Skin of body (tissue), 2 donors: ENCODE results near the gene ZCCHC2. TPM values are rescaled to one million over a fixed set of nuclear protein-coding genes. Genes with fewer than 3 reads are reported as not detected.
A peak's percentile ranks its signal among the peaks of the same experiment; 100 is the strongest.

ENCODE experiments used
- DNase-seq: peaks from one replicate; lab custom pipeline; 2025; lab: John Stamatoyannopoulos, UW
- total RNA-seq: library from RNA; depleted of rRNA; stranded (reverse); fragments of >200 nt; gene quantifications from one replicate; pipeline ENCODE4 v1.2.3, GENCODE V29; 2014

ZCCHC2 gene
- total RNA-seq, 1 donor from 2014 or later: 18.3 TPM

- DNase-seq: no peak
Measured at GRCh38 chr18:62510789-62511188, 12.0 kb upstream of the ZCCHC2 start.

- DNase-seq: no peak
Measured at GRCh38 chr18:62512532-62512931, 10.3 kb upstream of the ZCCHC2 start.

GRCh38 chr18:62512996-62513395 is 9.8 kb upstream of the ZCCHC2 start:
- DNase-seq: no peak

- no peak for DNase-seq
Measured at GRCh38 chr18:62514570-62514969, 8.3 kb upstream of the ZCCHC2 start.

GRCh38 chr18:62516242-62516641 is 6.6 kb upstream of the ZCCHC2 start:
- DNase-seq: no peak

- DNase-seq: no peak
Measured at GRCh38 chr18:62518460-62519375, 4.1 kb upstream of the ZCCHC2 start.

- no peak for DNase-seq
Measured at GRCh38 chr18:62519684-62520083, 3.1 kb upstream of the ZCCHC2 start.

- DNase-seq: no peak
Measured at GRCh38 chr18:62521082-62521481, 1.7 kb upstream of the ZCCHC2 start.

- no peak for DNase-seq
Measured at GRCh38 chr18:62521593-62521992, 1.2 kb upstream of the ZCCHC2 start.

GRCh38 chr18:62522178-62522503 is 684 bp upstream of the ZCCHC2 start:
- DNase-seq: no peak

GRCh38 chr18:62523255-62523588 is 397 bp downstream of the ZCCHC2 start:
- no peak for DNase-seq

GRCh38 chr18:62523631-62524439 is 1.0 kb downstream of the ZCCHC2 start:
- no peak for DNase-seq

GRCh38 chr18:62524440-62525200 is 1.8 kb downstream of the ZCCHC2 start:
- DNase-seq: peak; percentile 34

GRCh38 chr18:62525608-62526007 is 2.8 kb downstream of the ZCCHC2 start:
- no peak for DNase-seq

- DNase-seq: peak; percentile 41
Measured at GRCh38 chr18:62526098-62527025, 3.5 kb downstream of the ZCCHC2 start.

GRCh38 chr18:62529597-62529996 is 6.8 kb downstream of the ZCCHC2 start:
- no peak for DNase-seq

GRCh38 chr18:62531078-62531477 is 8.3 kb downstream of the ZCCHC2 start:
- DNase-seq: no peak

GRCh38 chr18:62531931-62532330 is 9.1 kb downstream of the ZCCHC2 start:
- no peak for DNase-seq

GRCh38 chr18:62536005-62536404 is 13.2 kb downstream of the ZCCHC2 start:
- no peak for DNase-seq

- DNase-seq: no peak
Measured at GRCh38 chr18:62537042-62537894, 14.4 kb downstream of the ZCCHC2 start.
